Prostate gland (tissue), 2 donors: ENCODE results near the gene SYCE3.

ENCODE experiments used
- POLR2AphosphoS5 ChIP-seq: sonication (generic); formaldehyde crosslinking; IDR thresholded peaks from one replicate; pipeline ENCODE4 v1.6.1; 2017; ENCODE audit warnings: antibody characterized with exemption
- TF ChIP-seq, protein P1 (sequence below), 4 experiments: fragments of 200-600 bp in 2 of 4; fragments of 450-650 bp in 2 of 4; sonication (generic) in 2 of 4; IDR thresholded peaks; 1 replicate in 3 of 4; 2 replicates in 1 of 4; pipeline ENCODE4 v1.5.1; 2016 to 2019; ENCODE audit warnings: antibody characterized with exemption in 4 of 4, mild to moderate bottlenecking in 2 of 4, moderate library complexity in 2 of 4

DNA sequence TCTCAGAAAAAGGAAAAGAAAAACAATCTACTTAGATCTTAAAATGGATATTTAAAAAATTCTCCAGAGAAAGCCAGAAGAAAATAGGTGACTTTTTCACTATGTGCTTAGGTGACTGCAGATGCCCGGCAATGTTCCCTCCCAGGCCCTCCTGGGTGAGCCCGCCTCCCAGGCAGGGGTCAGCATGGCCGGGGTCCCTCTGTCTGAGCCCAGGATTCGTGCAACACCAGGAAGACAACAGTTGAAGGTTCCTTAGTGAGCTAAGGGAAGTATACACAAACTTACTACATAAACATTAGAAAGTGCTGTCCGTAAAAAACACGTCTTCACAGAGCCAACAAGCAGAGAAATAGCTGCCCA lies 49.4 kb upstream of the SYCE3 start:
- TF ChIP-seq, protein P1, sequence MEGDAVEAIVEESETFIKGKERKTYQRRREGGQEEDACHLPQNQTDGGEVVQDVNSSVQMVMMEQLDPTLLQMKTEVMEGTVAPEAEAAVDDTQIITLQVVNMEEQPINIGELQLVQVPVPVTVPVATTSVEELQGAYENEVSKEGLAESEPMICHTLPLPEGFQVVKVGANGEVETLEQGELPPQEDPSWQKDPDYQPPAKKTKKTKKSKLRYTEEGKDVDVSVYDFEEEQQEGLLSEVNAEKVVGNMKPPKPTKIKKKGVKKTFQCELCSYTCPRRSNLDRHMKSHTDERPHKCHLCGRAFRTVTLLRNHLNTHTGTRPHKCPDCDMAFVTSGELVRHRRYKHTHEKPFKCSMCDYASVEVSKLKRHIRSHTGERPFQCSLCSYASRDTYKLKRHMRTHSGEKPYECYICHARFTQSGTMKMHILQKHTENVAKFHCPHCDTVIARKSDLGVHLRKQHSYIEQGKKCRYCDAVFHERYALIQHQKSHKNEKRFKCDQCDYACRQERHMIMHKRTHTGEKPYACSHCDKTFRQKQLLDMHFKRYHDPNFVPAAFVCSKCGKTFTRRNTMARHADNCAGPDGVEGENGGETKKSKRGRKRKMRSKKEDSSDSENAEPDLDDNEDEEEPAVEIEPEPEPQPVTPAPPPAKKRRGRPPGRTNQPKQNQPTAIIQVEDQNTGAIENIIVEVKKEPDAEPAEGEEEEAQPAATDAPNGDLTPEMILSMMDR (IDR thresholded peaks at IDR 0.05) = no peak
- no peak for TF ChIP-seq POLR2AphosphoS5
